ENCODE data around the gene MOCS1. TPM values are rescaled to one million over a fixed set of nuclear protein-coding genes. Genes with fewer than 3 reads are reported as not detected.

MOCS1 gene
- total and polyA plus RNA-seq, 2 experiments from 2014 or later, result 12.4 to 18.9 TPM

- H3K4me1 ChIP-seq (ENCODE audit: low read depth), result peaks cover 16% of the 10 kb centered on the region
- no peak for TF ChIP-seq CTCF (IDR thresholded peaks at IDR 0.05; ENCODE audit: low read depth, low read length)
- H3K27me3 ChIP-seq, result no peaks in the 10 kb centered on the region
- H3K27ac ChIP-seq, result no peak overlapping the region
- peak overlapping the region; percentile 63 for H3K4me3 ChIP-seq
- no peak for DNase-seq (ENCODE audit: low read depth in 1 of 2, low spot score in 1 of 2)
- H3K36me3 ChIP-seq, result no peaks in the 10 kb centered on the region
- no peaks in the 10 kb centered on the region for H3K9me3 ChIP-seq (ENCODE audit: low read depth)
Observed at GRCh38 chr6:39933669-39934130, 562 bp downstream of the MOCS1 start.

- Histone ChIP-seq H3K27me3 (no peaks in the 10 kb centered on the region), H3K4me3 (no peak overlapping the region), H3K27ac (no peak overlapping the region), H3K4me1 (ENCODE audit: low read depth) (peaks cover 9% of the 10 kb centered on the region), H3K9me3 (ENCODE audit: low read depth) (no peaks in the 10 kb centered on the region), H3K36me3 (no peaks in the 10 kb centered on the region)
- no peak for DNase-seq (ENCODE audit: low read depth in 1 of 2, low spot score in 1 of 2)
- no peak for TF ChIP-seq CTCF (IDR thresholded peaks at IDR 0.05; ENCODE audit: low read depth, low read length)
Observed at GRCh38 chr6:39932386-39932910, 1.8 kb downstream of the MOCS1 start.

GRCh38 chr6:39931607-39932006 is 2.7 kb downstream of the MOCS1 start:
- Histone ChIP-seq H3K27ac (no peak overlapping the region), H3K4me1 (ENCODE audit: low read depth) (peaks cover 9% of the 10 kb centered on the region), H3K27me3 (no peaks in the 10 kb centered on the region), H3K4me3 (no peak overlapping the region), H3K9me3 (ENCODE audit: low read depth) (no peaks in the 10 kb centered on the region), H3K36me3 (no peaks in the 10 kb centered on the region)
- DNase-seq (ENCODE audit: low read depth in 1 of 2, low spot score in 1 of 2), result no peak
- TF ChIP-seq CTCF (IDR thresholded peaks at IDR 0.05; ENCODE audit: low read depth, low read length), result no peak

GRCh38 chr6:39930540-39930939 is 3.7 kb downstream of the MOCS1 start:
- Histone ChIP-seq H3K27ac (no peak overlapping the region), H3K4me1 (ENCODE audit: low read depth) (peaks cover 9% of the 10 kb centered on the region)
- no peak for TF ChIP-seq CTCF (IDR thresholded peaks at IDR 0.05; ENCODE audit: low read depth, low read length)

GRCh38 chr6:39929733-39930461 is 4.4 kb downstream of the MOCS1 start:
- peak in 1 of 2 donors; percentile 30 for DNase-seq (ENCODE audit: low read depth in 1 of 2, low spot score in 1 of 2)
- no peaks in the 10 kb centered on the region for H3K27me3 ChIP-seq
- no peak overlapping the region for H3K27ac ChIP-seq
- H3K4me1 ChIP-seq (ENCODE audit: low read depth), result peaks cover 9% of the 10 kb centered on the region
- no peak for TF ChIP-seq CTCF (IDR thresholded peaks at IDR 0.05; ENCODE audit: low read depth, low read length)
- H3K4me3 ChIP-seq, result no peak overlapping the region
- no peaks in the 10 kb centered on the region for H3K9me3 ChIP-seq (ENCODE audit: low read depth)
- peaks cover 5% of the 10 kb centered on the region for H3K36me3 ChIP-seq

More at GRCh38 chr6:39930540-39930939, 3.7 kb downstream of the MOCS1 start:
- Histone ChIP-seq H3K9me3 (ENCODE audit: low read depth) (no peaks in the 10 kb centered on the region), H3K4me3 (no peak overlapping the region), H3K36me3 (peaks cover under 1% of the 10 kb centered on the region), H3K27me3 (no peaks in the 10 kb centered on the region)
- no peak for DNase-seq (ENCODE audit: low read depth in 1 of 2, low spot score in 1 of 2)

All from cardiac muscle cell (in vitro differentiated cells and primary cell).